Vagina (tissue), 2 donors: ENCODE results near the gene NLGN4Y. TPM values are rescaled to one million over a fixed set of nuclear protein-coding genes. Genes with fewer than 3 reads are reported as not detected.

Experiments used
- DNase-seq, 2 donors: peaks; one replicate each; pipeline ENCODE4 v3.0.0-alpha.2; 2017; ENCODE audit errors: extremely low spot score in 2 of 2
- H3K27ac ChIP-seq: fragments of 200-600 bp; sonication (generic); one replicate; pipeline ENCODE4 v1.5.1; 2019
- H3K27me3 ChIP-seq: fragments of 200-600 bp; sonication (generic); one replicate; pipeline ENCODE4 v1.5.1; 2019
- H3K36me3 ChIP-seq, 2 donors: fragments of 200-600 bp; sonication (generic); one replicate each; pipeline ENCODE4 v1.5.1; 2017 to 2019
- H3K4me1 ChIP-seq: fragments of 200-600 bp; sonication (generic); one replicate; pipeline ENCODE4 v1.5.1; 2019
- H3K4me3 ChIP-seq, 2 donors: fragments of 200-600 bp; sonication (generic); 1 replicate in 1 of 2; 2 replicates in 1 of 2; pipeline ENCODE4 v1.5.1; 2016 to 2019
- H3K9me3 ChIP-seq: fragments of 200-600 bp; sonication (generic); one replicate; pipeline ENCODE4 v1.5.1; 2019
- CTCF ChIP-seq, 3 experiments: fragments of 450-650 bp in 2 of 3; fragments of 200-600 bp in 1 of 3; sonication (generic) in 1 of 3; IDR thresholded peaks; one replicate each; pipeline ENCODE4 v1.5.1; 2017 to 2019; ENCODE audit warnings: antibody characterized with exemption in 3 of 3, mild to moderate bottlenecking in 2 of 3, moderate library complexity in 2 of 3
- POLR2A ChIP-seq, 2 donors: fragments of 450-650 bp; IDR thresholded peaks; one replicate each; pipeline ENCODE4 v1.6.1; 2017; ENCODE audit warnings: antibody characterized with exemption in 2 of 2, mild to moderate bottlenecking in 2 of 2, moderate library complexity in 2 of 2
- POLR2AphosphoS5 ChIP-seq, 2 donors: sonication (generic); formaldehyde crosslinking; IDR thresholded peaks; one replicate each; pipeline ENCODE4 v1.9.0; 2017; ENCODE audit warnings: antibody characterized with exemption in 2 of 2, mild to moderate bottlenecking in 2 of 2, low read depth in 1 of 2; ENCODE audit not compliant: insufficient read depth in 1 of 2
- intact Hi-C: fragments of 100-400 bp; cut with DNase I; formaldehyde crosslinking; loops from one replicate; pipeline ENCODE4 v1.15.1; 2023
- total RNA-seq: library from RNA; depleted of rRNA; stranded (reverse); fragments of >200 nt; gene quantifications from one replicate; pipeline ENCODE4 v1.2.3, GENCODE V29; 2016

NLGN4Y gene
- total RNA-seq, 1 donor from 2014 or later: not detected

- TF ChIP-seq POLR2A (IDR thresholded peaks at IDR 0.05) (no peak), POLR2AphosphoS5 (IDR thresholded peaks at IDR 0.05; ENCODE audit: insufficient read depth in 1 of 2, low read depth in 1 of 2) (no peak), CTCF (IDR thresholded peaks at IDR 0.05) (no peak)
- no peaks in the 10 kb centered on the region for H3K27me3 ChIP-seq
- DNase-seq: no peak
- H3K27ac ChIP-seq: no peak overlapping the region
- intact Hi-C loops: no loop called here
- H3K4me3 ChIP-seq: no peak overlapping the region
- no peaks in the 10 kb centered on the region for H3K36me3 ChIP-seq
- no peaks in the 10 kb centered on the region for H3K9me3 ChIP-seq
- no peaks in the 10 kb centered on the region for H3K4me1 ChIP-seq
Measured at GRCh38 chrY:14763600-14763999, 239.3 kb downstream of the NLGN4Y start.

- intact Hi-C loops: no loop called here
- no peak for TF ChIP-seq CTCF (IDR thresholded peaks at IDR 0.05)
- TF ChIP-seq POLR2A (IDR thresholded peaks at IDR 0.05): no peak
- no peak for TF ChIP-seq POLR2AphosphoS5 (IDR thresholded peaks at IDR 0.05; ENCODE audit: insufficient read depth in 1 of 2, low read depth in 1 of 2)
- H3K4me3 ChIP-seq: no peak overlapping the region
- H3K4me1 ChIP-seq: no peaks in the 10 kb centered on the region
- DNase-seq: no peak
- H3K27ac ChIP-seq: no peak overlapping the region
- no peaks in the 10 kb centered on the region for H3K27me3 ChIP-seq
- no peaks in the 10 kb centered on the region for H3K36me3 ChIP-seq
- no peaks in the 10 kb centered on the region for H3K9me3 ChIP-seq
Measured at GRCh38 chrY:14778208-14778607, 253.9 kb downstream of the NLGN4Y start.

GRCh38 chrY:14793104-14793503 lies 268.8 kb downstream of the NLGN4Y start:
- Histone ChIP-seq H3K27ac (no peak overlapping the region), H3K4me3 (no peak overlapping the region), H3K4me1 (no peaks in the 10 kb centered on the region), H3K36me3 (no peaks in the 10 kb centered on the region), H3K9me3 (no peaks in the 10 kb centered on the region), H3K27me3 (no peaks in the 10 kb centered on the region)
- no peak for DNase-seq
- TF ChIP-seq POLR2A (IDR thresholded peaks at IDR 0.05) (no peak), POLR2AphosphoS5 (IDR thresholded peaks at IDR 0.05; ENCODE audit: insufficient read depth in 1 of 2, low read depth in 1 of 2) (no peak), CTCF (IDR thresholded peaks at IDR 0.05) (no peak)
- intact Hi-C loops: no loop called here

GRCh38 chrY:14793674-14794073 lies 269.3 kb downstream of the NLGN4Y start:
- Histone ChIP-seq H3K27me3 (no peaks in the 10 kb centered on the region), H3K4me3 (no peak overlapping the region), H3K27ac (no peak overlapping the region), H3K4me1 (no peaks in the 10 kb centered on the region), H3K36me3 (no peaks in the 10 kb centered on the region), H3K9me3 (no peaks in the 10 kb centered on the region)
- DNase-seq: no peak
- no peak for TF ChIP-seq CTCF (IDR thresholded peaks at IDR 0.05)
- intact Hi-C loops: no loop called here

GRCh38 chrY:14798010-14798409 lies 273.7 kb downstream of the NLGN4Y start:
- no peaks in the 10 kb centered on the region for H3K27me3 ChIP-seq
- no peak for DNase-seq
- H3K4me1 ChIP-seq: no peaks in the 10 kb centered on the region
- TF ChIP-seq POLR2A (IDR thresholded peaks at IDR 0.05): no peak
- no peak for TF ChIP-seq POLR2AphosphoS5 (IDR thresholded peaks at IDR 0.05; ENCODE audit: insufficient read depth in 1 of 2, low read depth in 1 of 2)
- no peak for TF ChIP-seq CTCF (IDR thresholded peaks at IDR 0.05)
- no peaks in the 10 kb centered on the region for H3K9me3 ChIP-seq
- no peak overlapping the region for H3K27ac ChIP-seq
- H3K36me3 ChIP-seq: no peaks in the 10 kb centered on the region
- no peak overlapping the region for H3K4me3 ChIP-seq
- intact Hi-C loops: no loop called here
